ENCODE measurements around the gene SULT1A2. TPM values are rescaled to one million over a fixed set of nuclear protein-coding genes. Genes with fewer than 3 reads are reported as not detected.
"Not testable (repeated sequence)": the region's sequence is repeated elsewhere in the genome, so short reads cannot be mapped to it uniquely, and the experiment has no call there.

Gene SULT1A2
- total RNA-seq, 1 experiment from 2014 or later: not detected

- ChIA-PET CTCF (no interaction called here), POLR2A (no interaction called here)
- no peak overlapping the region for H3K27ac ChIP-seq (ENCODE audit: low read length)
- no peaks in the 10 kb centered on the region for H3K27me3 ChIP-seq (ENCODE audit: control insufficient read depth, insufficient read depth, low read length)
- in situ Hi-C loops (cut with HindIII; ENCODE audit: low pct_unique_long_range_greater_than_20kb, low sequenced_read_pairs): no loop called here
- TF ChIP-seq CTCF (IDR thresholded peaks at IDR 0.05): no peak
- no peak for TF ChIP-seq TCF7L2 (IDR thresholded peaks at IDR 0.05; ENCODE audit: low read depth, low read length)
- TF ChIP-seq REST (IDR thresholded peaks at IDR 0.05; ENCODE audit: insufficient read depth in 1 of 2, low read depth in 2 of 2, low read length in 1 of 2): no peak
- H3K36me3 ChIP-seq (ENCODE audit: control insufficient read depth, insufficient read depth, low read length): no peaks in the 10 kb centered on the region
- ATAC-seq (no peak), DNase-seq (ENCODE audit: low read depth, low spot score) (no peak)
- no peak overlapping the region for H3K4me3 ChIP-seq (ENCODE audit: low read depth in 2 of 2, low read length in 2 of 2)
- intact Hi-C loops (cut with micrococcal nuclease; ENCODE audit: unreplicated experiment): no loop called here
- no peaks in the 10 kb centered on the region for H3K4me1 ChIP-seq (ENCODE audit: control insufficient read depth, insufficient read depth, low read length)
- BruUV-seq (replicated peaks): no TSS peak
- H3K9me3 ChIP-seq (ENCODE audit: control insufficient read depth, insufficient read depth, low read depth, low read length): no peaks in the 10 kb centered on the region
Measured at GRCh38 chr16:28603381-28604185, 6.7 kb upstream of the SULT1A2 start.

GRCh38 chr16:28602529-28602928, 5.7 kb upstream of the SULT1A2 start:
- no peaks in the 10 kb centered on the region for H3K4me1 ChIP-seq (ENCODE audit: control insufficient read depth, insufficient read depth, low read length)
- in situ Hi-C loops (cut with HindIII; ENCODE audit: low pct_unique_long_range_greater_than_20kb, low sequenced_read_pairs) (no loop called here), intact Hi-C loops (cut with micrococcal nuclease; ENCODE audit: unreplicated experiment) (no loop called here)
- BruUV-seq (replicated peaks): no TSS peak
- no peaks in the 10 kb centered on the region for H3K27me3 ChIP-seq (ENCODE audit: control insufficient read depth, insufficient read depth, low read length)
- CTCF ChIA-PET: no interaction called here
- H3K27ac ChIP-seq (ENCODE audit: low read length): no peak overlapping the region
- H3K4me3 ChIP-seq (ENCODE audit: low read depth in 2 of 2, low read length in 2 of 2): no peak overlapping the region
- DNase-seq (ENCODE audit: low read depth, low spot score) (no peak), ATAC-seq (no peak)
- POLR2A ChIA-PET: no interaction called here
- H3K36me3 ChIP-seq (ENCODE audit: control insufficient read depth, insufficient read depth, low read length): no peaks in the 10 kb centered on the region
- TF ChIP-seq CTCF (IDR thresholded peaks at IDR 0.05) (no peak), POLR2AphosphoS5 (IDR thresholded peaks at IDR 0.05; ENCODE audit: low read depth, low read length) (no peak), REST (IDR thresholded peaks at IDR 0.05; ENCODE audit: insufficient read depth in 1 of 2, low read depth in 2 of 2, low read length in 1 of 2) (no peak), TCF7L2 (IDR thresholded peaks at IDR 0.05; ENCODE audit: low read depth, low read length) (no peak), SIN3A (IDR thresholded peaks at IDR 0.05; ENCODE audit: borderline replicate concordance, insufficient read depth, low read depth, low read length) (no peak)
- no peaks in the 10 kb centered on the region for H3K9me3 ChIP-seq (ENCODE audit: control insufficient read depth, insufficient read depth, low read depth, low read length)

- CTCF ChIA-PET; in situ Hi-C loops (cut with HindIII; ENCODE audit: low pct_unique_long_range_greater_than_20kb, low sequenced_read_pairs); POLR2A ChIA-PET; H3K27ac ChIP-seq (ENCODE audit: low read length); H3K9me3 ChIP-seq (ENCODE audit: control insufficient read depth, insufficient read depth, low read depth, low read length); intact Hi-C loops (cut with micrococcal nuclease; ENCODE audit: unreplicated experiment); BruUV-seq (replicated peaks); H3K4me1 ChIP-seq (ENCODE audit: control insufficient read depth, insufficient read depth, low read length); H3K27me3 ChIP-seq (ENCODE audit: control insufficient read depth, insufficient read depth, low read length); H3K36me3 ChIP-seq (ENCODE audit: control insufficient read depth, insufficient read depth, low read length); H3K4me3 ChIP-seq (ENCODE audit: low read depth in 2 of 2, low read length in 2 of 2); DNase-seq (ENCODE audit: low read depth, low spot score): not testable (repeated sequence)
- ATAC-seq: peak; percentile 22; the same call in 1 of the 2 replicates
Measured at GRCh38 chr16:28602062-28602461, 5.2 kb upstream of the SULT1A2 start.

All from Panc1 (cell line).